Fibroblast of lung (primary cell): ENCODE measurements around the gene MGLL.

Experiments used
- CTCF ChIP-seq, 2 donors: IDR thresholded peaks in 1 of 2; conservative IDR thresholded peaks in 1 of 2; 1 replicate in 1 of 2; 2 replicates in 1 of 2; pipeline ENCODE4 v1.5.1; 2011 to 2012; ENCODE audit warnings: low read length in 2 of 2, control low read depth in 1 of 2, inconsistent platforms in 1 of 2, low read depth in 1 of 2, mild to moderate bottlenecking in 1 of 2
- EZH2 ChIP-seq: IDR thresholded peaks from 2 replicates; pipeline ENCODE4 v1.5.1; 2012; ENCODE audit warnings: low read length, control low read depth, mild to moderate bottlenecking; ENCODE audit errors: missing control alignments

GRCh38 chr3:127720985-127721935 is 101.1 kb downstream of the MGLL start:
- no peak for TF ChIP-seq CTCF (conservative IDR thresholded peaks at IDR 0.05 in 1 of 2, IDR thresholded peaks at IDR 0.05 in 1 of 2; ENCODE audit: low read depth in 1 of 2, low read length in 2 of 2)
- TF ChIP-seq EZH2: no peak
